NCI-H526 (cell line): ENCODE measurements around the gene DISC1.
"Not testable (repeated sequence)": the region's sequence is repeated elsewhere in the genome, so short reads cannot be mapped to it uniquely, and the experiment has no call there.

Source experiments
- DNase-seq, 2 experiments: peaks; one replicate each; lab custom pipeline; 2025; lab: John Stamatoyannopoulos, UW

Gene DISC1

DNA sequence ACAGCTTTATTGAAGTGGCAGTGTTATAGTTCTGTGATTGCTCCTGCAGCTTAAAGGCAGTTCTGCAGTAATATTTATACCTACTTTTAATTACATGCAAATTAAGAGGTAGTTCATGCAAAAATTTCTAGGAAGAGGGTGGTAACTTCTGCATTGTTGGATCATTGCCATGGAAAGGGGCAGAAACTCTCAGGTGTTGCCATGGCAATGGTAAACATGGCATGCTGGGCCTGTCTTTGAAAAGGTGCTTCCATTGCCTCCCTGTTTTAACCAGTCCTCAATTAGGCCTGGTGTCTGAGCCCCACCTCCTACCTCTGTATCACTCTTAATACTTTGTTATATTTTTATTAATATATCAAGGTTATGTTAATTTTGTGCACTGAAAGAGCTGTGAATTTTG, 104.7 kb downstream of the DISC1 start:
- peak; percentile 46 to 61 for DNase-seq

GRCh38 chr1:231733063-231733462, 106.5 kb downstream of the DISC1 start:
- no peak for DNase-seq

DNA sequence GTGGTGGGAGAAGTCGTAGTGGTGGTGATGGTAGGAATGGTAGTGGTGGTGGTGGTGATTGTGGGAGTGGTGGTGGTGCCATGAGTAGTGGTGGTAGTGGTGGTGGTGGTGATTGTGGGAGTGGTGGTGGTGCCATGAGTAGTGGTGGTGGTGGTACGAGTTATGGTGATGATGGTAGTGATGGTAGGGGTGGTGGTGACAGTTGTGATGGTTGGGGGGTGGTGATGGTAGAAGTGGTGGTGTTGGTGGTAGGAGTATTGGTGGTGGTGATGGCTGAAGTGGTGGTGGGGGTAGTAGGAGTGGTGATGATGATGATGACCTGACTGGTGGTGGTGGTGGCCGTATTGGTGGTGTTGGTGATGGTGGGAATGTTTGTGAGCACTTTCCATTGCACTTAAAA, 107.1 kb downstream of the DISC1 start:
- DNase-seq: no peak

DNA sequence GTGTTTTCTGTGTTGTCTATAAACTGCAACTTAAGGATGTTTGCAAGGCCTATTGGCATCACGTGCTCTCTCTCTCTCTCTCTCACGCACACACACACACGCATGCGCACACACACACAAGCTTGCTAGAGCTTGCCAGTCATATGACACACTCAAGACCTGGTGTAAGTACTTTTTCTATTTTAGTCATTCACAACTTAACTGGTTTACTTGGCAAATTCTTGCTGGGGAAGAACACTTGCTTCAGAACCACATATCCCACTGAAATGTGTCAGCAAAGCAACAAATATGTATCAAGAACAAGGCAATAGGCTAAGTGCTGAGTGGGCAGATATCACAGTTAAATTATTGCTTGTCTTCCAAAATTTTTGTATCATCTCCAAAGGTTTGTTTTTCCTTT, 107.8 kb downstream of the DISC1 start:
- no peak for DNase-seq

DNA sequence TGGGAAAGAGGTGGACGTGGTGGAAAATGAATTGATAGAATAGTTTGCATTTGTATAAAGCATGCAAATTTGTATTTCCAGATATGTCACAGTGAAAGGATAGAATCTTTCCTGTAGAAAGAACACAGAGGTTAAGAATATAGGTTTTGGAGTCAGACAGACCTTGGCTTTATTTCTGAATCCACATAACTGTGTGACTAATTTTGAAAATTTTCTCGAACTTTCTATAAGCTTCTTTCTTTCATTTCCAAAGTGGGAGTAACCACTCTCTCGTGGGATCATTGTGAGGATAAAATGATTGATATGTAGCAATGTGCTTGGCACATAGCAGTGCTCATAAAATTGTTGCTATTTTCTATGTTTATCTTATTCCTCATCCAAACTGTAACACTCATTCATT, 108.8 kb downstream of the DISC1 start:
- DNase-seq: peak; percentile 6 to 22

DNA sequence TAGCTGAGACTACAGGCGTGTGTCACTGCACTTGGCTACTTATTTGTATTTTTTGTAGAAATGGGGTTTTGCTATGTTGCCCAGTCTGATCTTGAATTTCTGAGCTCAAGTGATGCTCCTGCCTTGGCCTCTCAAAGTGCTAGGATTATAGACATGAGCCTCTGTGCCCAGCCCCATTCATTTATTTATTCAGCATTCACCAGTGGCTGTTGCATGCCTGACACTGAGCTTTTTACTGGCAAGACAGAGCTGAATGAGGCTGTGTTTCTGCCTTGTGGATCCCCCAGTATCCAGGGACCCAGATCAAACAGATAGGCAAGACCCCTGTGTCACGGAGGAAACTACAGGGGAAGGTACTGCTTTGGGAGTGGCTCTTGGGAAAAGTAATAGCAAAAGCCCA, 109.4 kb downstream of the DISC1 start:
- no peak for DNase-seq

- DNase-seq: no peak
Observed at GRCh38 chr1:231736464-231736863, 109.9 kb downstream of the DISC1 start.

GRCh38 chr1:231738554-231738953, 112.0 kb downstream of the DISC1 start:
- no peak for DNase-seq

GRCh38 chr1:231743966-231744365, 117.4 kb downstream of the DISC1 start:
- DNase-seq: no peak

DNA sequence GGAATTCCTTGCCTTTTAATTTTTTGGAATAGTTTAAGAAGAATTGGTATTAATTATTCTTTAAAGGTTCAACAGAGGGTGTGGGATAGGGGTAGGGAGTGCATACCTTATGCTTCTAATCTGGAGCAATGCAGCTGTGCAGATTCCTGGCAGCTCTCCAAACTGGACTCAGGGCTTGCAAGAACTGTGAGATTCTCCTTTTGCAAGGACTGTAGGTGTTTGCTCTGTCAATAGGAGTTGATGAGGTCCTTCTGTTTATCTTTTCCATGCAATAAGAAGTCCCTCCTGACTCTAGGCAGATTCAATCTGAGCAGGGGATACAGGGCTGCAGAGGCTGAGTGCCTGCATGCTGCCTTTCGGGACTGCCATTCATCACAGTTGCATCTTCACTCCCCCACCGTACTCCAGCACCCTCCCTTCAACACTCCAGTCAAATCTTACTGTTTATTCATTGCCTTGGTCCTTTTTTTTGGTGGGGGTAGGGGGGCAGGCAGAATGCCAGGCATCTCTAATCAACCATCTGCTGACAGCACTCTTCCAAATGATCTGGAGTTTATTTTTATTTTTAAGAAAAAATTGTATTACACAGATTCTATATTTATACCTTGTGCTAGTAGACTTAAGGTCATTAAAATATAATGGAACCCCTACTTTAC, 122.3 kb downstream of the DISC1 start:
- no peak for DNase-seq

DNA sequence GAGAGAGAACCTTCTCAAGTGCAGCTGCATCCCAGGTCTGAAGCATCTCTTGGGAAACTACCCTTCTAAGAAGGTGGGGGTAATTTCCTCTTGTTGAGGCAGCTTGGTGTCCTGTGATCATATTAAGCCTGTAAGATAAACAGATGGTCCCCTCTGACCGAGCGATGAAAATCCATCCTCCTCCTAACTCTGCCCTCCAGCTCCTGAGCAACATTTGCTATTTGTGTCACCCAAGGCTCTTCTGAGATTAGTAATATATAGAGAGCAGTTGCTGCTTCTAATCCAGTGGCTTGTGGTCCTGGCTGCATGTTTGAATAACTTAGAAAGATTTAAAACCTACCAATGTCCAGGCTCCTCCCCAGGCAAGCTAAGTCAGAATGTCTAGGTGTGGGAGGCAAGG, 123.7 kb downstream of the DISC1 start:
- DNase-seq: no peak

GRCh38 chr1:231750818-231751362, 124.3 kb downstream of the DISC1 start:
- DNase-seq: no peak

- no peak for DNase-seq
Observed at GRCh38 chr1:231751415-231751814, 124.8 kb downstream of the DISC1 start.

GRCh38 chr1:231753313-231753712, 126.7 kb downstream of the DISC1 start:
- DNase-seq: no peak

GRCh38 chr1:231757101-231757404, 130.5 kb downstream of the DISC1 start:
- no peak for DNase-seq

DNA sequence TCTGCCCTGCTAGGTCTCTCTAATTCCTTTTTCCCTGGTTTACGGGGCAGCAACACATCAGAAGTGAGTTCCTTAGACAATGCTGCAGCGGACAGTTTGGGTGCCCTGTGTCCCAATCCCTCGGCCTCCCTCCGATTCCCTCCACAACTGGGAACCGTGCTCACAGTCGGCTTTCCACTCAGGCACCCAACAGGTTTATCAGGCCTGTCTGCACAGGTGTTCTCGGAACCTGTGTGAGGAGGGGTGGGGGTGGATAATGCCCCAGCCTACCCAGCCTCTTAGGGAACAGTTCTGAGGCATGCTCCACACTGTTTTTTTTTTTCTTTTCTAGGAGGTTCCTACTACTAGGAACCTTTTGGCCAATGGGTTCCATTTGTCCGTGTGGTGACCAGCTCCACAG, 131.2 kb downstream of the DISC1 start:
- DNase-seq: no peak

GRCh38 chr1:231761252-231761651, 134.7 kb downstream of the DISC1 start:
- DNase-seq: peak in 1 of 2 experiments; percentile 29

- DNase-seq: peak in 1 of 2 experiments; percentile 0
Observed at GRCh38 chr1:231761747-231762541, 135.4 kb downstream of the DISC1 start.

GRCh38 chr1:231763456-231763855, 136.9 kb downstream of the DISC1 start:
- no peak for DNase-seq

DNA sequence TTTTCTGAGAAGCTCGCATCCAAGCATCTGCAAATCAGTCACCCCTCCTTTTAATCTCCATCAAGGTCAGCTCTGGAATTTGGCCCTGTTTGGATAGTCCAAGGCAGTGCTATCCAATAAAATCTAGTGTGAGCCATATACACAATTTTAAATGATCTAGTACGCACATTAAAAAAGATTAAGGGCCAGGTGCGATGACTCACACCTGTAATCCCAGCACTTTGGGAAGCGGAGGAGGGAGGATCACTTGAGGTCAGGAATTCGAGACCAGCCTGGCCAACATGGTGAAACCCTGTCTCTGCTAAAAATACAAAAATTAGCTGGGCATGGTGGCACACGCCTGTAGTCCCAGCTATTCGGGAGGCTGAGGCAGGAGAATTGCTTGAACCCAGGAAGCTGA, 139.2 kb downstream of the DISC1 start:
- not testable (repeated sequence) for DNase-seq

GRCh38 chr1:231767471-231767870, 140.9 kb downstream of the DISC1 start:
- DNase-seq: no peak

DNA sequence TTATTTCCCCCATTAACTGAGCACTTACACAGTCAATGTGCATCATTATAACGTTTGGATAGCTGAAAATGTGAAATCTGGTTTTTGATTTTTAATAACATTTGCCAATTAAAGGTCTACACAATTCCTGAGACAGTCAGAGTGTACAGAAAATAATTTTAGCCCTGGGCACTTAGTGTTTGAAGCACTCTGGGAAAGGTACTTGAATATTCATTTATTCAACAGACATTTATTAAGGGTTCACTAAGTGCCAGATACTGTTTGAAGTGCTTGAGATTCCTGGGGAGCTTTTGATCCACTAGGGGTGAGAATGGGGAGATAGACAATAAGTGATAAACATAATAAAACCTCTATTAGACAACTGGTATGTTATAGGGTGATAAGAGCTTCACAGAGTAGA, 141.8 kb downstream of the DISC1 start:
- no peak for DNase-seq

- DNase-seq: no peak
Observed at GRCh38 chr1:231770506-231771175, 144.1 kb downstream of the DISC1 start.
